NCI-H774 (cell line): ENCODE measurements around the gene IL12B.
"Not testable (repeated sequence)": the region's sequence is repeated elsewhere in the genome, so short reads cannot be mapped to it uniquely, and the experiment has no call there.

Source experiments
- DNase-seq: peaks from one replicate; lab custom pipeline; 2025; lab: John Stamatoyannopoulos, UW

IL12B gene

GRCh38 chr5:159290741-159291140 lies 39.5 kb downstream of the IL12B start:
- no peak for DNase-seq

- DNase-seq = no peak
Measured at GRCh38 chr5:159286420-159287035, 43.8 kb downstream of the IL12B start.

DNA sequence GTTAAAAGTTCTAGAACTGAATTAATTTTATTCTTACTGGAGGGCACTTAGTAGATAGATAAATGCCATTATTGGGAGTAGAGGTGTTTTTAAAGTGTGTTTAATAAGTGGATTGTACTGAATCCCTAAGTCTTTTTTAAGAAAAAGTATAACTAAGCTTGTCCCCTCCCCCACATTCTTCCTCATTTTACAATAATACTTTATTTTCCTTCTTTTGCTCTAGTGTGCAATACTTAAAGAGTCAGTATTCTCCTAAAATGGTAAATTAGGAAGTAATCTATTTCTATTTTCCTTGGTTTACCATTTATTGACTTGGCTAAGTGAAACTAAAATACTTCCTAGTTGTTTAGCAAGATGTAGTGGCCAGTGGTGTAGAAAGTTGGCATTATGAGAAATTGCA lies 55.6 kb downstream of the IL12B start:
- DNase-seq = no peak

DNA sequence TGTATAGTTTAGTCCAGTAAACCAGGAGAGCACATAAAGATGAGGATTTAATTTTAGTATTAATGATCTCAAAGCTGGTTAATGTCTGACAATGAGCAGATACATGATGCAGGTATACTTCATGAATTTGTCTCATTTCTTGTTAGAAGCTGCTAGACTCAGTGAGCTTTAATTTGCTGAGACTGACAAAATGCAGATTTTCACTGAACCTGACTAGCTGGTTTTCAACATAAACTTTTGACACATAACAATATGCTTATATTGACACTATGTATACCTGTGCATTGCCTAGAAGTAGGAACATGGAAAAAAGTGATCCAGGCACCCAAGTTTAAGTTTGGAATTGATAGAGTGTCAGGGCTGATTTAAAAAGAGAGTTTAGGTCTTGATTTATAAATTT lies 56.4 kb downstream of the IL12B start:
- DNase-seq = no peak

DNA sequence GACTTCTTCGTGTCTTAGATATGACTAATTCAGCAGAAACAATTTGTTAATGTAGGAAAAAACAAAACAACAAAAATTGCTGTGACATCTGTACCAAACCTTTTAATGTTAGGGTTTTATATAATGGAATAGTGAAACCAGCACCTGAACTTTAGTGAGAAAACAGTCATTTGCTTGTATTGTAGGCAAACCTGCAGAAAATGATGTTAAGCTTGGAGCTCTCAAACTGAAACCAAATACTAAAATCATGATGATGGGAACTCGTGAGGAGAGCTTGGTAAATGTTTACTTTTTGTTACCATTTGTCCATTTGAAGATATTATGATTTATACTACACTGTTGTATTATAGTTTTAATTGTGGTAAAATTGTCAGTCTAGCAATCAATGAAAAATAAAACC lies 60.6 kb downstream of the IL12B start:
- no peak for DNase-seq

- not testable (repeated sequence) for DNase-seq
Measured at GRCh38 chr5:159266764-159267163, 63.5 kb downstream of the IL12B start.
